GM12878 (cell line): ENCODE results near the gene RPS6KC1. TPM values are rescaled to one million over a fixed set of nuclear protein-coding genes. Genes with fewer than 3 reads are reported as not detected.

ENCODE experiments used
- HDAC2 ChIP-seq: fragments of 200-600 bp; sonication (generic); IDR thresholded peaks from 2 replicates; pipeline ENCODE4 v1.6.1; 2017
- HDAC6 ChIP-seq: fragments of 200-600 bp; sonication (generic); IDR thresholded peaks from one replicate; pipeline ENCODE4 v1.8.0; 2017; ENCODE audit warnings: antibody characterized with exemption; ENCODE audit not compliant: unreplicated experiment
- MXI1 ChIP-seq: fragments of 150-350 bp; IDR thresholded peaks from 2 replicates; pipeline ENCODE4 v1.6.1; 2011; ENCODE audit warnings: low read depth, mild to moderate bottlenecking, inconsistent platforms, low read length, improper control_type of control experiment
- NFYA ChIP-seq: IDR thresholded peaks from 2 replicates; pipeline ENCODE4 v1.6.1; 2011; ENCODE audit warnings: low read depth, mild to moderate bottlenecking, low read length, improper control_type of control experiment, borderline replicate concordance
- NFYB ChIP-seq: IDR thresholded peaks from 2 replicates; pipeline ENCODE4 v1.6.1; 2011; ENCODE audit warnings: low read depth, mild to moderate bottlenecking, low read length, improper control_type of control experiment, moderate library complexity; ENCODE audit not compliant: insufficient read depth
- PAX8 ChIP-seq: fragments of 450-650 bp; IDR thresholded peaks from 2 replicates; pipeline ENCODE4 v1.6.1; 2017; ENCODE audit warnings: mild to moderate bottlenecking, moderate library complexity
- POLR2A ChIP-seq: IDR thresholded peaks from 2 replicates; pipeline ENCODE4 v1.6.1; 2011; ENCODE audit warnings: low read depth, mild to moderate bottlenecking, low read length
- SP1 ChIP-seq: IDR thresholded peaks from one replicate; pipeline ENCODE4 v1.6.1; 2011; ENCODE audit warnings: low read depth, low read length
- STAT1 ChIP-seq: fragments of 450-650 bp; conservative IDR thresholded peaks from 2 replicates; pipeline ENCODE4 v1.6.1; 2014; ENCODE audit warnings: antibody characterized with exemption, mild to moderate bottlenecking
- TAF1 ChIP-seq: IDR thresholded peaks from 2 replicates; pipeline ENCODE4 v1.6.1; 2011; ENCODE audit warnings: mild to moderate bottlenecking, low read depth, low read length, borderline replicate concordance
- TARDBP ChIP-seq: IDR thresholded peaks from 2 replicates; pipeline ENCODE4 v1.6.1; 2016; ENCODE audit warnings: borderline replicate concordance
- ZNF24 ChIP-seq: fragments of 450-650 bp; IDR thresholded peaks from 2 replicates; pipeline ENCODE4 v1.6.1; 2017; ENCODE audit warnings: antibody characterized with exemption, mild to moderate bottlenecking
- ZNF274 ChIP-seq: IDR thresholded peaks from one replicate; pipeline ENCODE4 v1.8.0; 2011; ENCODE audit not compliant: insufficient read length, insufficient read depth
- ZNF384 ChIP-seq: IDR thresholded peaks from 2 replicates; pipeline ENCODE4 v1.6.1; 2012; ENCODE audit warnings: low read depth, mild to moderate bottlenecking, low read length, improper control_type of control experiment, borderline replicate concordance
- polyA plus RNA-seq, 11 experiments: library from polyadenylated mRNA; depleted of rRNA in 4 of 11; unstranded in 6 of 11; stranded (reverse) in 5 of 11; fragments of >200 nt; fragmentation: Nextera tagmentation in 4 of 11; fragmentation: Illumina TruSeq in 1 of 11; extraction: Ambion mirVana in 4 of 11; extraction: Trizol in 1 of 11; gene quantifications; 1 replicate in 1 of 11; 2 replicates in 10 of 11; pipeline versions ENCODE4 v1.2.1 to v1.2.3, GENCODE V29; 2011 to 2016; ENCODE audit warnings: inconsistent platforms in 2 of 11, missing spikeins in 2 of 11, low read depth in 1 of 11
- total RNA-seq, 4 experiments: library from RNA; depleted of rRNA in 3 of 4; stranded (reverse); fragments of >200 nt in 3 of 4; fragmentation: Illumina TruSeq in 1 of 4; extraction: Trizol in 1 of 4; gene quantifications; 2 replicates each; pipeline versions ENCODE4 v1.2.1 to v1.2.3, GENCODE V29; 2013 to 2021
- TF ChIP-seq, protein P1 (sequence below): fragments of 450-650 bp; IDR thresholded peaks from 2 replicates; pipeline ENCODE4 v1.6.1; 2016; ENCODE audit warnings: mild to moderate bottlenecking, moderate library complexity, borderline replicate concordance
- TF ChIP-seq, protein P2 (sequence below): fragments of 450-650 bp; IDR thresholded peaks from 2 replicates; pipeline ENCODE4 v1.6.1; 2018; ENCODE audit warnings: mild to moderate bottlenecking, low read depth, moderate library complexity; ENCODE audit not compliant: partially characterized antibody
- TF ChIP-seq, protein P3 (sequence below): fragments of 450-650 bp; IDR thresholded peaks from 2 replicates; pipeline ENCODE4 v1.6.1; 2014; ENCODE audit warnings: mild to moderate bottlenecking
- TF ChIP-seq, protein P4 (sequence below): IDR thresholded peaks from 2 replicates; pipeline ENCODE4 v1.6.1; 2011; ENCODE audit warnings: low read depth, low read length, improper control_type of control experiment, borderline replicate concordance
- TF ChIP-seq, protein P5 (sequence below): IDR thresholded peaks from 2 replicates; pipeline ENCODE4 v1.6.1; 2012; ENCODE audit warnings: low read depth, low read length, improper control_type of control experiment

Gene RPS6KC1
- total and polyA plus RNA-seq, 10 of the 15 experiments (the other 5 are each of a cell fraction or from before 2014, with no cell fraction given), result 2.9 to 17.3 (median 12.2) TPM

DNA sequence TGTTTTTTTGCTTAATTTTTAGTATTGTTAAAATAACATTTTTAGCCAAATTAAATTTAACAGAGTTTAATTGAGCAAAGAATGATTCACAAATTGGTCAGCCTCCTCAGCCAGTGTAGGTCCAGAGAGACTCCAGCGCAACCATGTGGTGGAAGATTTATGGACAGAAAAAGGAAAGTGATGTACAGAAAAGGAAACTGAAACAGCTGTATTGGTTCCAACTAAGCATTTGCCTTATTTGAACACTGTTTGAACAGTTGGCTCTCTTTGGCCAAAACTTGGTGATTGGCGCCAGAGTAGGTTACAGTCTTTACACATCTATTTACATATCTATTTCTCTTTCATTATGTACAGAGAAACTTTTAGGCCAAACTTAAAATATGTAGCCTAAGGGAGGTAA is 19.4 kb downstream of the RPS6KC1 start (continued):
- TF ChIP-seq ZNF384 (no peak), ZNF24 (no peak), MXI1 (peak; percentile 34; the same call in 1 of the 2 replicates), NFYA (no peak), HDAC2 (no peak), HDAC6 (no peak), POLR2A (no peak), TARDBP (no peak), PAX8 (no peak), TAF1 (no peak), ZNF274 (no peak), STAT1 (no peak), SP1 (no peak), NFYB (peak; percentile 83)
- TF ChIP-seq, protein P1, sequence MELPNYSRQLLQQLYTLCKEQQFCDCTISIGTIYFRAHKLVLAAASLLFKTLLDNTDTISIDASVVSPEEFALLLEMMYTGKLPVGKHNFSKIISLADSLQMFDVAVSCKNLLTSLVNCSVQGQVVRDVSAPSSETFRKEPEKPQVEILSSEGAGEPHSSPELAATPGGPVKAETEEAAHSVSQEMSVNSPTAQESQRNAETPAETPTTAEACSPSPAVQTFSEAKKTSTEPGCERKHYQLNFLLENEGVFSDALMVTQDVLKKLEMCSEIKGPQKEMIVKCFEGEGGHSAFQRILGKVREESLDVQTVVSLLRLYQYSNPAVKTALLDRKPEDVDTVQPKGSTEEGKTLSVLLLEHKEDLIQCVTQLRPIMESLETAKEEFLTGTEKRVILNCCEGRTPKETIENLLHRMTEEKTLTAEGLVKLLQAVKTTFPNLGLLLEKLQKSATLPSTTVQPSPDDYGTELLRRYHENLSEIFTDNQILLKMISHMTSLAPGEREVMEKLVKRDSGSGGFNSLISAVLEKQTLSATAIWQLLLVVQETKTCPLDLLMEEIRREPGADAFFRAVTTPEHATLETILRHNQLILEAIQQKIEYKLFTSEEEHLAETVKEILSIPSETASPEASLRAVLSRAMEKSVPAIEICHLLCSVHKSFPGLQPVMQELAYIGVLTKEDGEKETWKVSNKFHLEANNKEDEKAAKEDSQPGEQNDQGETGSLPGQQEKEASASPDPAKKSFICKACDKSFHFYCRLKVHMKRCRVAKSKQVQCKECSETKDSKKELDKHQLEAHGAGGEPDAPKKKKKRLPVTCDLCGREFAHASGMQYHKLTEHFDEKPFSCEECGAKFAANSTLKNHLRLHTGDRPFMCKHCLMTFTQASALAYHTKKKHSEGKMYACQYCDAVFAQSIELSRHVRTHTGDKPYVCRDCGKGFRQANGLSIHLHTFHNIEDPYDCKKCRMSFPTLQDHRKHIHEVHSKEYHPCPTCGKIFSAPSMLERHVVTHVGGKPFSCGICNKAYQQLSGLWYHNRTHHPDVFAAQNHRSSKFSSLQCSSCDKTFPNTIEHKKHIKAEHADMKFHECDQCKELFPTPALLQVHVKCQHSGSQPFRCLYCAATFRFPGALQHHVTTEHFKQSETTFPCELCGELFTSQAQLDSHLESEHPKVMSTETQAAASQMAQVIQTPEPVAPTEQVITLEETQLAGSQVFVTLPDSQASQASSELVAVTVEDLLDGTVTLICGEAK, result no peak; the same call in 1 of the 2 replicates
- TF ChIP-seq, protein P2, sequence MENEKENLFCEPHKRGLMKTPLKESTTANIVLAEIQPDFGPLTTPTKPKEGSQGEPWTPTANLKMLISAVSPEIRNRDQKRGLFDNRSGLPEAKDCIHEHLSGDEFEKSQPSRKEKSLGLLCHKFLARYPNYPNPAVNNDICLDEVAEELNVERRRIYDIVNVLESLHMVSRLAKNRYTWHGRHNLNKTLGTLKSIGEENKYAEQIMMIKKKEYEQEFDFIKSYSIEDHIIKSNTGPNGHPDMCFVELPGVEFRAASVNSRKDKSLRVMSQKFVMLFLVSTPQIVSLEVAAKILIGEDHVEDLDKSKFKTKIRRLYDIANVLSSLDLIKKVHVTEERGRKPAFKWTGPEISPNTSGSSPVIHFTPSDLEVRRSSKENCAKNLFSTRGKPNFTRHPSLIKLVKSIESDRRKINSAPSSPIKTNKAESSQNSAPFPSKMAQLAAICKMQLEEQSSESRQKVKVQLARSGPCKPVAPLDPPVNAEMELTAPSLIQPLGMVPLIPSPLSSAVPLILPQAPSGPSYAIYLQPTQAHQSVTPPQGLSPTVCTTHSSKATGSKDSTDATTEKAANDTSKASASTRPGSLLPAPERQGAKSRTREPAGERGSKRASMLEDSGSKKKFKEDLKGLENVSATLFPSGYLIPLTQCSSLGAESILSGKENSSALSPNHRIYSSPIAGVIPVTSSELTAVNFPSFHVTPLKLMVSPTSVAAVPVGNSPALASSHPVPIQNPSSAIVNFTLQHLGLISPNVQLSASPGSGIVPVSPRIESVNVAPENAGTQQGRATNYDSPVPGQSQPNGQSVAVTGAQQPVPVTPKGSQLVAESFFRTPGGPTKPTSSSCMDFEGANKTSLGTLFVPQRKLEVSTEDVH, result no peak
- TF ChIP-seq, protein P3, sequence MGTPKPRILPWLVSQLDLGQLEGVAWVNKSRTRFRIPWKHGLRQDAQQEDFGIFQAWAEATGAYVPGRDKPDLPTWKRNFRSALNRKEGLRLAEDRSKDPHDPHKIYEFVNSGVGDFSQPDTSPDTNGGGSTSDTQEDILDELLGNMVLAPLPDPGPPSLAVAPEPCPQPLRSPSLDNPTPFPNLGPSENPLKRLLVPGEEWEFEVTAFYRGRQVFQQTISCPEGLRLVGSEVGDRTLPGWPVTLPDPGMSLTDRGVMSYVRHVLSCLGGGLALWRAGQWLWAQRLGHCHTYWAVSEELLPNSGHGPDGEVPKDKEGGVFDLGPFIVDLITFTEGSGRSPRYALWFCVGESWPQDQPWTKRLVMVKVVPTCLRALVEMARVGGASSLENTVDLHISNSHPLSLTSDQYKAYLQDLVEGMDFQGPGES, result no peak
- TF ChIP-seq, protein P4, sequence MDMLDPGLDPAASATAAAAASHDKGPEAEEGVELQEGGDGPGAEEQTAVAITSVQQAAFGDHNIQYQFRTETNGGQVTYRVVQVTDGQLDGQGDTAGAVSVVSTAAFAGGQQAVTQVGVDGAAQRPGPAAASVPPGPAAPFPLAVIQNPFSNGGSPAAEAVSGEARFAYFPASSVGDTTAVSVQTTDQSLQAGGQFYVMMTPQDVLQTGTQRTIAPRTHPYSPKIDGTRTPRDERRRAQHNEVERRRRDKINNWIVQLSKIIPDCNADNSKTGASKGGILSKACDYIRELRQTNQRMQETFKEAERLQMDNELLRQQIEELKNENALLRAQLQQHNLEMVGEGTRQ, result no peak
- TF ChIP-seq, protein P5, sequence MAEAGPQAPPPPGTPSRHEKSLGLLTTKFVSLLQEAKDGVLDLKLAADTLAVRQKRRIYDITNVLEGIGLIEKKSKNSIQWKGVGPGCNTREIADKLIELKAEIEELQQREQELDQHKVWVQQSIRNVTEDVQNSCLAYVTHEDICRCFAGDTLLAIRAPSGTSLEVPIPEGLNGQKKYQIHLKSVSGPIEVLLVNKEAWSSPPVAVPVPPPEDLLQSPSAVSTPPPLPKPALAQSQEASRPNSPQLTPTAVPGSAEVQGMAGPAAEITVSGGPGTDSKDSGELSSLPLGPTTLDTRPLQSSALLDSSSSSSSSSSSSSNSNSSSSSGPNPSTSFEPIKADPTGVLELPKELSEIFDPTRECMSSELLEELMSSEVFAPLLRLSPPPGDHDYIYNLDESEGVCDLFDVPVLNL, result 0 out of 2 replicates have a peak, but pooled peaks have one; percentile 55
